ENCODE measurements around the gene ZNF594. TPM values are rescaled to one million over a fixed set of nuclear protein-coding genes. Genes with fewer than 3 reads are reported as not detected.

Gene ZNF594
- total RNA-seq, 1 experiment from 2014 or later = 10.1 TPM

DNA sequence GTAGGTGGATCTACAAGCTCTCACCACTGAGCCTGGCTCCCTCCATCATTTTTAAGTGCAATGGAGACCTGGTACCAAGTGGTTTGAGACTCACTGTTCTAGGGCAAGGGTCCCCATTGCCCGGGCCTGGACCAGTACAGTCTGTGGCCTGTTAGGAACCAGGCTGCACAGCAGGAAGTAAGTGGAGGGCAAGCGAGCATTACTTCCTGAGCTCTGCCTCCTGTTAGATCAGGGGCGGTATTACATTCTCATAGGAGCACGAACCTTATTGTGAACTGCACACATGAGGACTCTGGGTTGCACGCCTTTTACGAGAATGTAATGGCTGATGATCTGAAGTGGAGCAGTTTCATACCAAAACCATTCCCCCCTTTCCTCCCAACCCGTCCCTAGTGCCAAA, 6.8 kb upstream of the ZNF594 start (continued):
- TF ChIP-seq, protein P1, sequence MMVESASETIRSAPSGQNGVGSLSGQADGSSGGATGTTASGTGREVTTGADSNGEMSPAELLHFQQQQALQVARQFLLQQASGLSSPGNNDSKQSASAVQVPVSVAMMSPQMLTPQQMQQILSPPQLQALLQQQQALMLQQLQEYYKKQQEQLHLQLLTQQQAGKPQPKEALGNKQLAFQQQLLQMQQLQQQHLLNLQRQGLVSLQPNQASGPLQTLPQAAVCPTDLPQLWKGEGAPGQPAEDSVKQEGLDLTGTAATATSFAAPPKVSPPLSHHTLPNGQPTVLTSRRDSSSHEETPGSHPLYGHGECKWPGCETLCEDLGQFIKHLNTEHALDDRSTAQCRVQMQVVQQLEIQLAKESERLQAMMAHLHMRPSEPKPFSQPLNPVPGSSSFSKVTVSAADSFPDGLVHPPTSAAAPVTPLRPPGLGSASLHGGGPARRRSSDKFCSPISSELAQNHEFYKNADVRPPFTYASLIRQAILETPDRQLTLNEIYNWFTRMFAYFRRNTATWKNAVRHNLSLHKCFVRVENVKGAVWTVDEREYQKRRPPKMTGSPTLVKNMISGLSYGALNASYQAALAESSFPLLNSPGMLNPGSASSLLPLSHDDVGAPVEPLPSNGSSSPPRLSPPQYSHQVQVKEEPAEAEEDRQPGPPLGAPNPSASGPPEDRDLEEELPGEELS (CRISPR knock-in tag; IDR thresholded peaks at IDR 0.05) = no peak
- TF ChIP-seq, protein P2, sequence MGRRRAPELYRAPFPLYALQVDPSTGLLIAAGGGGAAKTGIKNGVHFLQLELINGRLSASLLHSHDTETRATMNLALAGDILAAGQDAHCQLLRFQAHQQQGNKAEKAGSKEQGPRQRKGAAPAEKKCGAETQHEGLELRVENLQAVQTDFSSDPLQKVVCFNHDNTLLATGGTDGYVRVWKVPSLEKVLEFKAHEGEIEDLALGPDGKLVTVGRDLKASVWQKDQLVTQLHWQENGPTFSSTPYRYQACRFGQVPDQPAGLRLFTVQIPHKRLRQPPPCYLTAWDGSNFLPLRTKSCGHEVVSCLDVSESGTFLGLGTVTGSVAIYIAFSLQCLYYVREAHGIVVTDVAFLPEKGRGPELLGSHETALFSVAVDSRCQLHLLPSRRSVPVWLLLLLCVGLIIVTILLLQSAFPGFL (CRISPR knock-in tag; IDR thresholded peaks at IDR 0.05; ENCODE audit: borderline replicate concordance) = no peak
- TF ChIP-seq, protein P3, sequence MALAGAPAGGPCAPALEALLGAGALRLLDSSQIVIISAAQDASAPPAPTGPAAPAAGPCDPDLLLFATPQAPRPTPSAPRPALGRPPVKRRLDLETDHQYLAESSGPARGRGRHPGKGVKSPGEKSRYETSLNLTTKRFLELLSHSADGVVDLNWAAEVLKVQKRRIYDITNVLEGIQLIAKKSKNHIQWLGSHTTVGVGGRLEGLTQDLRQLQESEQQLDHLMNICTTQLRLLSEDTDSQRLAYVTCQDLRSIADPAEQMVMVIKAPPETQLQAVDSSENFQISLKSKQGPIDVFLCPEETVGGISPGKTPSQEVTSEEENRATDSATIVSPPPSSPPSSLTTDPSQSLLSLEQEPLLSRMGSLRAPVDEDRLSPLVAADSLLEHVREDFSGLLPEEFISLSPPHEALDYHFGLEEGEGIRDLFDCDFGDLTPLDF (CRISPR knock-in tag; IDR thresholded peaks at IDR 0.05) = no peak

DNA sequence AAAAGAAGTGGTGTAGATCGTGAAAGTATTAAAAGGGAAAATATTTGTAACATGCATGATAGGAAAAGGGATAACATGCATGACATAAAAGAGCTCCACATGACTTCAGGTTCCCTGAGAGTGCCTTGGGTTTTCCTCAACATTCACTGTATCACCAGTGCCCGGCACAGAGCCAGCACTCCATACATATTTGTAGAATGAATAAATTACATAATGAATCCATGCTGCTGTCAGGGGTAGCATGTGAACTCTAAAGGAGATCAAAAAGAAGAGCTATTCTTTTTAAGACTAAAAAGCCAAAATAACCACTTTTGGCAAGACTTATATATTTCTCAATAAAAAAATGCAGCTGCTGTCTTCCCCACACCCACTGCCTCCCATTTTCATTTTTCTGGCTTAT, 2.7 kb upstream of the ZNF594 start:
- H3K4me3 Mint-ChIP-seq = no peak overlapping the region
- H3K9me3 Mint-ChIP-seq = peaks cover 28% of the 10 kb centered on the region
- peaks cover 21% of the 10 kb centered on the region for H3K36me3 Mint-ChIP-seq
- ATAC-seq (no peak), DNase-seq (ENCODE audit: low spot score) (no peak)
- CTCF ChIA-PET = no interaction called here
- TF ChIP-seq ESRRA (CRISPR knock-in tag; IDR thresholded peaks at IDR 0.05; ENCODE audit: borderline replicate concordance) = no peak
- TF ChIP-seq, protein P4, sequence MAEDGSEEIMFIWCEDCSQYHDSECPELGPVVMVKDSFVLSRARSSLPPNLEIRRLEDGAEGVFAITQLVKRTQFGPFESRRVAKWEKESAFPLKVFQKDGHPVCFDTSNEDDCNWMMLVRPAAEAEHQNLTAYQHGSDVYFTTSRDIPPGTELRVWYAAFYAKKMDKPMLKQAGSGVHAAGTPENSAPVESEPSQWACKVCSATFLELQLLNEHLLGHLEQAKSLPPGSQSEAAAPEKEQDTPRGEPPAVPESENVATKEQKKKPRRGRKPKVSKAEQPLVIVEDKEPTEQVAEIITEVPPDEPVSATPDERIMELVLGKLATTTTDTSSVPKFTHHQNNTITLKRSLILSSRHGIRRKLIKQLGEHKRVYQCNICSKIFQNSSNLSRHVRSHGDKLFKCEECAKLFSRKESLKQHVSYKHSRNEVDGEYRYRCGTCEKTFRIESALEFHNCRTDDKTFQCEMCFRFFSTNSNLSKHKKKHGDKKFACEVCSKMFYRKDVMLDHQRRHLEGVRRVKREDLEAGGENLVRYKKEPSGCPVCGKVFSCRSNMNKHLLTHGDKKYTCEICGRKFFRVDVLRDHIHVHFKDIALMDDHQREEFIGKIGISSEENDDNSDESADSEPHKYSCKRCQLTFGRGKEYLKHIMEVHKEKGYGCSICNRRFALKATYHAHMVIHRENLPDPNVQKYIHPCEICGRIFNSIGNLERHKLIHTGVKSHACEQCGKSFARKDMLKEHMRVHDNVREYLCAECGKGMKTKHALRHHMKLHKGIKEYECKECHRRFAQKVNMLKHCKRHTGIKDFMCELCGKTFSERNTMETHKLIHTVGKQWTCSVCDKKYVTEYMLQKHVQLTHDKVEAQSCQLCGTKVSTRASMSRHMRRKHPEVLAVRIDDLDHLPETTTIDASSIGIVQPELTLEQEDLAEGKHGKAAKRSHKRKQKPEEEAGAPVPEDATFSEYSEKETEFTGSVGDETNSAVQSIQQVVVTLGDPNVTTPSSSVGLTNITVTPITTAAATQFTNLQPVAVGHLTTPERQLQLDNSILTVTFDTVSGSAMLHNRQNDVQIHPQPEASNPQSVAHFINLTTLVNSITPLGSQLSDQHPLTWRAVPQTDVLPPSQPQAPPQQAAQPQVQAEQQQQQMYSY (CRISPR knock-in tag; IDR thresholded peaks at IDR 0.05) = no peak
- no peak for TF ChIP-seq ZNF671 (CRISPR knock-in tag; IDR thresholded peaks at IDR 0.05)
- no peak for TF ChIP-seq NR3C1 (CRISPR knock-in tag; conservative IDR thresholded peaks at IDR 0.05; ENCODE audit: low read depth)
- no peak for TF ChIP-seq TP53 (CRISPR knock-in tag; IDR thresholded peaks at IDR 0.05)
- TF ChIP-seq ELF4 (CRISPR knock-in tag; IDR thresholded peaks at IDR 0.05; ENCODE audit: low read depth) = no peak
- TF ChIP-seq, protein P5, sequence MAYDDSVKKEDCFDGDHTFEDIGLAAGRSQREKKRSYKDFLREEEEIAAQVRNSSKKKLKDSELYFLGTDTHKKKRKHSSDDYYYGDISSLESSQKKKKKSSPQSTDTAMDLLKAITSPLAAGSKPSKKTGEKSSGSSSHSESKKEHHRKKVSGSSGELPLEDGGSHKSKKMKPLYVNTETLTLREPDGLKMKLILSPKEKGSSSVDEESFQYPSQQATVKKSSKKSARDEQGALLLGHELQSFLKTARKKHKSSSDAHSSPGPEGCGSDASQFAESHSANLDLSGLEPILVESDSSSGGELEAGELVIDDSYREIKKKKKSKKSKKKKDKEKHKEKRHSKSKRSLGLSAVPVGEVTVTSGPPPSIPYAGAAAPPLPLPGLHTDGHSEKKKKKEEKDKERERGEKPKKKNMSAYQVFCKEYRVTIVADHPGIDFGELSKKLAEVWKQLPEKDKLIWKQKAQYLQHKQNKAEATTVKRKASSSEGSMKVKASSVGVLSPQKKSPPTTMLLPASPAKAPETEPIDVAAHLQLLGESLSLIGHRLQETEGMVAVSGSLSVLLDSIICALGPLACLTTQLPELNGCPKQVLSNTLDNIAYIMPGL (CRISPR knock-in tag; IDR thresholded peaks at IDR 0.05) = no peak
- TF ChIP-seq SP1 (CRISPR knock-in tag; conservative IDR thresholded peaks at IDR 0.05) = no peak
- no peak for TF ChIP-seq KAT7 (CRISPR knock-in tag; IDR thresholded peaks at IDR 0.05; ENCODE audit: borderline replicate concordance)
- TF ChIP-seq ZBTB21 (CRISPR knock-in tag; IDR thresholded peaks at IDR 0.05; ENCODE audit: borderline replicate concordance) = no peak
- TF ChIP-seq, protein P6, sequence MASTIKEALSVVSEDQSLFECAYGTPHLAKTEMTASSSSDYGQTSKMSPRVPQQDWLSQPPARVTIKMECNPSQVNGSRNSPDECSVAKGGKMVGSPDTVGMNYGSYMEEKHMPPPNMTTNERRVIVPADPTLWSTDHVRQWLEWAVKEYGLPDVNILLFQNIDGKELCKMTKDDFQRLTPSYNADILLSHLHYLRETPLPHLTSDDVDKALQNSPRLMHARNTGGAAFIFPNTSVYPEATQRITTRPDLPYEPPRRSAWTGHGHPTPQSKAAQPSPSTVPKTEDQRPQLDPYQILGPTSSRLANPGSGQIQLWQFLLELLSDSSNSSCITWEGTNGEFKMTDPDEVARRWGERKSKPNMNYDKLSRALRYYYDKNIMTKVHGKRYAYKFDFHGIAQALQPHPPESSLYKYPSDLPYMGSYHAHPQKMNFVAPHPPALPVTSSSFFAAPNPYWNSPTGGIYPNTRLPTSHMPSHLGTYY (CRISPR knock-in tag; IDR thresholded peaks at IDR 0.05) = no peak
- no peak for TF ChIP-seq FOXJ3 (CRISPR knock-in tag; IDR thresholded peaks at IDR 0.05; ENCODE audit: borderline replicate concordance)
- no peak for TF ChIP-seq GTF2I (CRISPR knock-in tag; conservative IDR thresholded peaks at IDR 0.05)
- TF ChIP-seq, protein P7, sequence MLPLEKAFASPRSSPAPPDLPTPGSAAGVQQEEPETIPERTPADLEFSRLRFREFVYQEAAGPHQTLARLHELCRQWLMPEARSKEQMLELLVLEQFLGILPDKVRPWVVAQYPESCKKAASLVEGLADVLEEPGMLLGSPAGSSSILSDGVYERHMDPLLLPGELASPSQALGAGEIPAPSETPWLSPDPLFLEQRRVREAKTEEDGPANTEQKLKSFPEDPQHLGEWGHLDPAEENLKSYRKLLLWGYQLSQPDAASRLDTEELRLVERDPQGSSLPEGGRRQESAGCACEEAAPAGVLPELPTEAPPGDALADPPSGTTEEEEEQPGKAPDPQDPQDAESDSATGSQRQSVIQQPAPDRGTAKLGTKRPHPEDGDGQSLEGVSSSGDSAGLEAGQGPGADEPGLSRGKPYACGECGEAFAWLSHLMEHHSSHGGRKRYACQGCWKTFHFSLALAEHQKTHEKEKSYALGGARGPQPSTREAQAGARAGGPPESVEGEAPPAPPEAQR (CRISPR knock-in tag; IDR thresholded peaks at IDR 0.05) = no peak
- TF ChIP-seq ZNF263 (CRISPR knock-in tag; IDR thresholded peaks at IDR 0.05; ENCODE audit: low read depth) = no peak
- TF ChIP-seq NR1H2 (CRISPR knock-in tag; IDR thresholded peaks at IDR 0.05) = no peak
- no peak for TF ChIP-seq MYBL2 (CRISPR knock-in tag; IDR thresholded peaks at IDR 0.05)
- H3K27ac Mint-ChIP-seq = no peak overlapping the region
- peaks cover 7% of the 10 kb centered on the region for H3K4me1 Mint-ChIP-seq
- POLR2A ChIA-PET = interaction anchor here (0.7 kb wide), 1 partner anchor 43 kb away, joined by 4 read pairs; no protein-coding TSS in a partner anchor
- H3K27me3 Mint-ChIP-seq (ENCODE audit: low read depth) = peaks cover 5% of the 10 kb centered on the region

Data from WTC11 (cell line).